Naive B cell (primary cell): ENCODE results near the gene RHBDF2. TPM values are rescaled to one million over a fixed set of nuclear protein-coding genes. Genes with fewer than 3 reads are reported as not detected.
A peak's percentile ranks its signal among the peaks of the same experiment; 100 is the strongest.

ENCODE experiments used
- ATAC-seq, 2 donors: fragments of 150-1000 bp; cut with Tn5 transposase; 2 replicates each; pipeline ENCODE4 v1.10.0; 2021; ENCODE audit warnings: low read depth in 2 of 2, mild to moderate bottlenecking in 2 of 2, moderate library complexity in 2 of 2
- DNase-seq: peaks from one replicate; pipeline ENCODE4 v3.0.0; 2022
- H3K27ac Mint-ChIP-seq, 6 donors: one replicate each; pipeline ENCODE4 v1.8.0; 2020 to 2022; ENCODE audit warnings: mild to moderate bottlenecking in 6 of 6, mixed read lengths in 6 of 6, moderate library complexity in 5 of 6, inconsistent platforms in 2 of 6
- H3K27me3 Mint-ChIP-seq, 3 donors: one replicate each; pipeline ENCODE4 v1.8.0; 2021 to 2022; ENCODE audit warnings: mixed read lengths in 3 of 3, mild to moderate bottlenecking in 1 of 3
- H3K36me3 Mint-ChIP-seq, 2 donors: one replicate each; pipeline ENCODE4 v1.8.0; 2020 to 2022; ENCODE audit warnings: mixed read lengths in 2 of 2, inconsistent platforms in 1 of 2, mild to moderate bottlenecking in 1 of 2
- H3K4me1 Mint-ChIP-seq, 3 donors: one replicate each; pipeline ENCODE4 v1.8.0; 2020 to 2022; ENCODE audit warnings: mixed read lengths in 3 of 3, inconsistent platforms in 1 of 3, mild to moderate bottlenecking in 1 of 3, moderate library complexity in 1 of 3
- H3K4me3 Mint-ChIP-seq, 8 donors: one replicate each; pipeline ENCODE4 v1.8.0; 2020 to 2022; ENCODE audit warnings: mild to moderate bottlenecking in 8 of 8, mixed read lengths in 8 of 8, moderate library complexity in 8 of 8, inconsistent platforms in 2 of 8
- H3K9me3 Mint-ChIP-seq, 7 donors: one replicate each; pipeline ENCODE4 v1.8.0; 2020 to 2022; ENCODE audit warnings: mixed read lengths in 7 of 7, mild to moderate bottlenecking in 5 of 7, inconsistent platforms in 2 of 7, moderate library complexity in 1 of 7
- polyA plus RNA-seq, 6 donors: library from polyadenylated mRNA; unstranded; fragments of 300-500 nt; fragmentation: Illumina TruSeq; gene quantifications; one replicate each; pipeline ENCODE4 v1.2.3, GENCODE V29; 2021; ENCODE audit warnings: low read depth in 6 of 6

RHBDF2 gene
- polyA plus RNA-seq, 6 donors from 2014 or later = 44.0 to 148 (median 51.7) TPM

DNA sequence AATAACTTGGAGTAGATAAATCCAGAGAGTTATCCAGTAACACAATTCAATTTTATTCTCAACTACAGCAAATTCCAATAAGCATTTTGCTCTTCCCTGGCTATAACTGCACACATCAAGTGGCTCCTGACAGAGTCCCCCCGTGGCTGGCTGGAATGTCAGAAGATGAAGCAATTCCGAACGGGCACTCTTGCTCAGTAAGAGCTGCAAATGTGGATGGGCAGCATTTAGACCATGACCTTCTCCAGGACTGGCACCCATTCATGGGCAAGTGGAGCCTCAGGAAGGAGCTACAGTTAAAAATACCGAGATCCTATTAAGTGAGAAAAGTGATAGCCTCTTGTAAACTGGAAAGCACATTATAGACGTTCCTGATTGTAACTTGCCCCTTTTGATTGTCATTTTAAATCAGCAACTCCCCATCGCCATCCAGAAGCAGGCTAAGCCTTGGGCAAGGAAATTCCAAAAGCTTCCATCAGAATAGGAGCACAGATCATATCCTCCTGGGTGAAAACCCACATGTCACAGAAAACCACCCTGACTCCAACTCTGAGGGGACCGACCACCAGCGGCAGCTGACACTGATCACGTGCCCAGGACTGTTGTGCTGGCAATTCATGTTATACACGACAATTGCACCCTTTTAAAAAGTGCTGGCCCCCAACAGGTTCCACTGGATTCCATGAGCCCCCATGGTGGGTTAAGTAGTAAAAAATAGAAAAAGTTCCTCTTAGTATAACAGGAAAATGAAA is 55.4 kb downstream of the RHBDF2 start:
- Mint-ChIP-seq H3K4me3 (peak overlapping the region in 4 of 8 donors; percentile 17 to 62 (median 37)), H3K9me3 (no peaks in the 10 kb centered on the region), H3K27me3 (no peaks in the 10 kb centered on the region), H3K36me3 (no peaks in the 10 kb centered on the region), H3K4me1 (peaks cover 81 to 95% (median 94%) of the 10 kb centered on the region in 3 donors), H3K27ac (peak overlapping the region in 2 of 6 donors; percentile 27 to 54)
- no peak for ATAC-seq
- no peak for DNase-seq

DNA sequence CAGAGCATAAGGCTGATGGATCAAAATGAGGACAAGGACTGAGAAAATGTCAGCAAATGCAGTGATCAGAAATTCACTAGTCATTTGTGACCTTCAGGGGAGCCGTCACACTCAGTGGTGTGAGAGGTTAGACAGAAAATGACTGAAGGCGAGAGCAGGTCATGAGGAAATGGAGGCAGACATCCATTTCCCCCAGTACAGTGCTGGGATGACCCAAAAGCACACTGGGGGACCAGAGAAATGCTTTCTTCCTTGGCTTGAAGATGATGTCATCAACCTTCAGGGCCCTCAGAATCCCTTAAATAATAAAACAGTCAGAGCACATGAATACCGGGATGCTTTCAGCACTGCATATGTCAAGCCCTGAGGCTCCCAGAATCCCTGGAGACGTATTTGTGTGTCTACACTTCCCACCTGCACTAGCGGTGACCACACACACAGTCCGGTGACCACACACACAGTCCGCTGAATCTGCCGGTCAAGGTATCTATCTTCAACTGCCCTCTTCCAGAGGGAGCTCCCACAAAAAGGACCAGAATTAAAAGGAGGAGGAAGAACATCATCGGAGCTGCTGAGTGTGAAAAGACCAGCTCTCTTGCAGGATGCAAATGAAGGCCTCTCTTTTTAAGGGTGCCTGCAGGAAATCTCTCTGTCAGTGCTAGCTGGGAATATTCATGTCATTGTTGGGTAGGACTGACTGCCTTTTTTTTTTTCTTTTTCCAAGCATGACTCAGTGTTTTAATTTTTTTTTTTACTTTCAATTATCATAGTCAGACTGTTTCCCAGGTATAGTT is 56.5 kb downstream of the RHBDF2 start:
- no peak for ATAC-seq
- peak overlapping the region in 7 of 8 donors; percentile 7 to 64 (median 40) for H3K4me3 Mint-ChIP-seq
- no peaks in the 10 kb centered on the region for H3K27me3 Mint-ChIP-seq
- H3K27ac Mint-ChIP-seq = peak overlapping the region in 4 of 6 donors; percentile 28 to 69 (median 54)
- H3K36me3 Mint-ChIP-seq = no peaks in the 10 kb centered on the region
- no peak for DNase-seq
- no peaks in the 10 kb centered on the region for H3K9me3 Mint-ChIP-seq
- H3K4me1 Mint-ChIP-seq = peaks cover 87 to 96% (median 94%) of the 10 kb centered on the region in 3 donors

DNA sequence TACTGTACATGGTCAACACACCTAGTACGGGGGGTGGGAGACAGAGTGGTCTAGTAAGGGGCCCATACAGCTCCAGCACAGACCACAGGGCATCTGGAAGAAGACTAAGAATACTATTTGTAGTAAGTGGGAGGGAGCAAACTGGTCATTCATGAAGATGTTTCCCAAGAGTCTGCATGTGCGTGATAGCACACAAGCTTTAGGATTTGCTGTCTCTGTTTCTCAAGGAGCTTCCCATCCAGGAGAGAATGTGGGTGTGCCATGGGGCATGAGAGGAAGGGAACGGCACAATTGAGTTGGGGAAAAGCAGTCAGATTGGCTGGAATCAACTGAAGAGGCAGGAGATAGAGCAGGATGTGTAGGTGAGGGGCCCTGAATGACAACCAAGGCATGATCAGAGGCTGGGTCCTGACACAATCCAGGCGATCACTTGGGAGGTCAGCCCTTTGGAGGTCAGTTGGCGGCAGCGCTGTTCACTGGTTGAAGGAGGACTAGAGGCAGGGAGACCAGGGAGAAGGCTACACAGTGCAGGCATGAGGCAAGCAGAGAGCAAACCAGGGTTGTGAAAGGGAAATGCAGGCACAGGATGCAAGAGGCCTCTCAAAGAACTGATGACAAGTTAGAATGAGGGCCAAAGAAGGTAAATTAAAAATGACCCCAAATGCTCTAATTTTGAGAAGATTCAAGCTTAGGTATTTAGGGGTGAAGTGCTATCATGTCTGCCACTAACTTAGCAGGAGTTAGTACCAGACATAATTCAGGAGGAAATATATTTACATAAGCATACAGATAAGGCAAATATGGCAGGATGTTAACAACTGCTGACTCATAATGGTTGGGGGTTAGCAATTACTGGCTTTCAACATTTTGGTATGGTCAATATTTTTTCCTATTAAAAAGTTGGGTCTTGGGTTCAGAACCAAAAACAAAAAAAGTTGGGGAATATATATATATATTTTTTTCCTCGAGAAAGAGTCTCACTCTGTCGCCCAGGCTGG is 58.6 kb downstream of the RHBDF2 start:
- H3K9me3 Mint-ChIP-seq = no peaks in the 10 kb centered on the region
- no peaks in the 10 kb centered on the region for H3K27me3 Mint-ChIP-seq
- ATAC-seq (no peak), DNase-seq (no peak)
- H3K36me3 Mint-ChIP-seq = no peaks in the 10 kb centered on the region
- peak overlapping the region in 3 of 6 donors; percentile 52 to 60 (median 56) for H3K27ac Mint-ChIP-seq
- H3K4me1 Mint-ChIP-seq = peaks cover 90 to 99% (median 94%) of the 10 kb centered on the region in 3 donors
- peak overlapping the region in 3 of 8 donors; percentile 37 to 75 (median 73) for H3K4me3 Mint-ChIP-seq

DNA sequence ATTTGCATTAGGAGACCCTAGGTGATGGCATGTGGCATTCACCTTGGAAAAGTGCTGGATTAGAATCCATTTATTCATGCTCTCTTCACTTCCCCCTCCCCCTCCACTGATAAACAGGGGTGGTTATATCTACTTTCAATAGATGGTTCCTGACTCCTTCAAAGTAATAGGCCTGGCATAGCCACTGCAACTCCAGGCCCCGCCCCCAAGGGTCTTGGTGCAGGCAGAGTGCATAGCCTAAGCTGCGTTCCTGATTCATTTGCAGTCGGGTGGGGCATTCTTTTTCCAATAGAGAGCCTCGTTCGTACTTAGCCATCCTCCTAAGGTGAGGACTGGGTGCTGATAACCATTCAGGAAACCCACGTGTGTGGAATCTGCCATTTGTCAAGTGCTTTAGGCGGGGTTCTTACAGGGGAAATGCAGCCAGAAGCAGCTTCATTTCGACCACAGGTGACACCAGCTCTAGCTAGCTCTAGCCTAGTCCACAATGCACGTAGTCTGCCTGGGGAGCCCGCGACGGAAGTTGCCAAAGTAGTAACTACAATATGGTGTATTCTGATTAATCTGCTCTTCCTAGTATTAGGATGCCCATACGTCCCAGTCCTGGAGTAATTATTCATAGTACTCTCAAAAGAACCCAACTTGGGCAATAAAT is 59.4 kb downstream of the RHBDF2 start:
- H3K27ac Mint-ChIP-seq = peak overlapping the region in 1 of 6 donors; percentile 67

DNA sequence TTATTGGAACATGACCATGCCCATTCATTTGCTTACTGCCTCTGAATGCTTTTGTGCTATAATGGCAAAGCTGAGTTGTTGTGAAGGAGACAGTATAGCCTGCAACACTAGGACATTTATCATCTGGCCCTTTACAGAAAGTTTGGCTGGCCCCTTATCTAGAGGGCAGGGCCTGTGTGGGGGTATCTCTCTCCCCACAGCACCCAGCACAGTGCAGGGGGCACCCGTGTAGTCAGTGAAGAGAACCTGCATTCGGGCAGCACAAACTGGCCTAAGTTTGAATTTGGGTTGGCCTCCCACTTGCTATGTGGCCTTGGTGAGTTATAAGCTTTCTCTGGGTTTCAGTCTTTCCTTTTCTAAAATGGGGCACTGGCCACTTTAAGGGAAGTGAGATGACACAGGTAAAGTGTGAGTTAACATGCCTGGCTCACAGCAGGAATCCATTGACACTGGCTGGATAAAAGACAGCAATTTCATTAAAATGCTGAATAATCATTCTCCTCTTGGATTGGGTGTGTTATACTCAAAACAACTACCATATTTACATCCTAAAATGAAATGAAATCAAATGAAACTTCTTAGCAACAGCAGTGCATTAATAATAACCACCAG is 60.4 kb downstream of the RHBDF2 start:
- DNase-seq = no peak
- Mint-ChIP-seq H3K4me3 (peak overlapping the region in 1 of 8 donors; percentile 9), H3K9me3 (no peaks in the 10 kb centered on the region), H3K4me1 (peaks cover 80 to 92% (median 89%) of the 10 kb centered on the region in 3 donors), H3K27ac (peak overlapping the region in 2 of 6 donors; percentile 20 to 49), H3K36me3 (no peaks in the 10 kb centered on the region), H3K27me3 (no peaks in the 10 kb centered on the region)
- ATAC-seq = no peak

More for the DNA sequence above, 59.4 kb downstream of the RHBDF2 start:
- Mint-ChIP-seq H3K4me1 (peaks cover 83 to 94% (median 92%) of the 10 kb centered on the region in 3 donors), H3K4me3 (peak overlapping the region in 3 of 8 donors; percentile 27 to 37 (median 35)), H3K27me3 (no peaks in the 10 kb centered on the region), H3K9me3 (no peaks in the 10 kb centered on the region), H3K36me3 (no peaks in the 10 kb centered on the region)
- no peak for DNase-seq
- ATAC-seq = no peak

DNA sequence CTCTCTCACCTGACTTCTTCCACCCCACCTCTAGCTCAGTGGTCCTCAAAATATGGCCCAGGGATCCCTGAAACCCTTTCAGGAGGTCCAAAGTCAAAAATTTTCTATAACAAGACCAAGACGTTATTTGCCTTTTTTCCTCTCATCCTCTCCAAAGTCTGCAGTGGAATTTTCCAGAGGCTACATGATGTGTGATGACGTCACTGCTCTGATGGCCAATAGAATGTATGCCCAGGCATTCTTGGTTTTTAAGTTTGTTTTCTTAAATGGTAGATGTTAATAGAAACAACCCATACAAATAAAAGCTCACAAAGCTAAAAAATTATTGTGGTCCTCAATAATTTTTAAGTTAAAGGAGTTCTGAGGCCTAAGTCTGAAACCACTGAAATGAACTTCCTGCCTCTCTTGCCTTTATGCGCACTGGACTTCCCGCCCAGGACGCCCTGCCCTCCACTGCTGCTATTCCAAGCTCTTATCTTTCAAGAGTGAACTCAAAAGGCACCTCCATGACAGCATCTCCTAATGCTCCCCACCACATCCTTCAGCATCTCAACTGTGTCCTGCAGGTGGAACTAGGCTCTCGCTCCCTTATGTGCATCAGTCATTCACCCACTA is 61.8 kb downstream of the RHBDF2 start:
- Mint-ChIP-seq H3K4me1 (peaks cover 78 to 91% (median 88%) of the 10 kb centered on the region in 3 donors), H3K27ac (peak overlapping the region in 1 of 6 donors; percentile 5), H3K36me3 (no peaks in the 10 kb centered on the region), H3K4me3 (peak overlapping the region in 3 of 8 donors; percentile 22 to 61 (median 51)), H3K9me3 (no peaks in the 10 kb centered on the region), H3K27me3 (no peaks in the 10 kb centered on the region)
- DNase-seq (no peak), ATAC-seq (no peak)

DNA sequence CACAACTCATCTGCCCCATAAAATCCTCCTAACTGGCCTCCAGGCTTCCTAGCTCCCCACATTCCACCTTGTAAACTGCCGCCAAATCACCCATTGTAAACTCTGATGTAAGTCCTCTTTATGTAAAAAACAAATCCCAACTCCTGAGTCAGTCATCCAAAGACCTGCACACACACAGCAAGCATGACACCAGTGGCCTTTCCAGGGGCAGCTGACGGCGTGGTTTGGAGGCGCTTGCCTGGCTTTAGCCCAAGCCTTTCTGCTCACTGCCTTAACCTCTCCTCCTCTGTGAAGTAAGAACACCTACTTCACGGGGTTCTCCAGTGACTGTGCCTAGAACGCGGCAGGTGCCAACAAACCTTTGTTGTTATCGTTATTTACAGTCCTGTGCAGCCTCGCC is 62.3 kb downstream of the RHBDF2 start:
- H3K36me3 Mint-ChIP-seq = no peaks in the 10 kb centered on the region
- DNase-seq = no peak
- H3K4me1 Mint-ChIP-seq = peaks cover 78 to 91% (median 88%) of the 10 kb centered on the region in 3 donors
- H3K9me3 Mint-ChIP-seq = no peaks in the 10 kb centered on the region
- peak overlapping the region in 1 of 6 donors; percentile 49 for H3K27ac Mint-ChIP-seq
- no peaks in the 10 kb centered on the region for H3K27me3 Mint-ChIP-seq
- H3K4me3 Mint-ChIP-seq = peak overlapping the region in 1 of 8 donors; percentile 51
- no peak for ATAC-seq

DNA sequence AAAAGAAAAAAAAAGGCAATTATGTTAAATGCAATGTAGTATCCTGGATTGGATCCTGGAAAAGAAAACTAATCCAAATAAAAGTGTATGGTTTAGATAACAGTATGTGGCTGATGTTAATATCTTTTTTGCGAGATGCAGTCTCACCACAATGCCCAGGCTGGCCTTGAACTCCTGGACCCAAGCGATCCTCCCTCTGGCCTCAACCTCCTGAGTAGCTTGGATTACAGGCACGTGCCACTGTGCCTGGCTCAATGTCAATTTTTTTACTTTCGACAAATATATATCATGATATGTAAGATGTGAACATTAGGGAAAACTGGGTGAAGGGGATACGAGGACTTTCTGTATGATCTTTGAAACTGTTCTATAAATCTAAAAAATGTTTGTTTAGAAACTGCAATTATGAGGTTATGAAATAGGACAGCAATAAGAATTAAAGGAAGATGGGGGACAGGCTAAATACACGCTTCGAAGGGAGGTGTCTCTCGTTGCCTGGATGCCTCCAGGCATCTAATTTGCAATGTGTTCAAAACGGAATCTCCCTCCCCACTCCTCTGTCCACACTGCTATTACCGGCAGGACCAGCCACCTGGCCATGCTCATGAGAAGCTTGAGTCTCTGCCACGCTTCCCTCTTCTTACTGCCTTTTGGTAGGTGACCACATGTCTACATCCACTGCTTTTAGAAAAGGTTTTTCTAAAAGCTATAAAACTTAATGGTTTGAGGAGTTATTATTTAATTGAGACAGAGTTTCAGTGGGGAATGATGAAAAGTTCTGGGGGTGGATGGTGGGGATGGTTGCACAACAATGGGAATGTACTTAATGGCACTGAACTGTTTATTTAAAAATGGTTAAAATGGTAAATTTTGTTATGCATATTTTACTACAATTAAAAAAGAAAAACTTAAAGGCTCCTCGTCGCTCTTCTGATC is 63.5 kb downstream of the RHBDF2 start:
- peak overlapping the region in 1 of 8 donors; percentile 10 for H3K4me3 Mint-ChIP-seq
- H3K9me3 Mint-ChIP-seq = no peaks in the 10 kb centered on the region
- no peaks in the 10 kb centered on the region for H3K36me3 Mint-ChIP-seq
- peak overlapping the region in 2 of 6 donors; percentile 62 to 86 for H3K27ac Mint-ChIP-seq
- DNase-seq = no peak
- H3K4me1 Mint-ChIP-seq = peaks cover 79 to 91% (median 88%) of the 10 kb centered on the region in 3 donors
- no peaks in the 10 kb centered on the region for H3K27me3 Mint-ChIP-seq
- ATAC-seq = no peak

DNA sequence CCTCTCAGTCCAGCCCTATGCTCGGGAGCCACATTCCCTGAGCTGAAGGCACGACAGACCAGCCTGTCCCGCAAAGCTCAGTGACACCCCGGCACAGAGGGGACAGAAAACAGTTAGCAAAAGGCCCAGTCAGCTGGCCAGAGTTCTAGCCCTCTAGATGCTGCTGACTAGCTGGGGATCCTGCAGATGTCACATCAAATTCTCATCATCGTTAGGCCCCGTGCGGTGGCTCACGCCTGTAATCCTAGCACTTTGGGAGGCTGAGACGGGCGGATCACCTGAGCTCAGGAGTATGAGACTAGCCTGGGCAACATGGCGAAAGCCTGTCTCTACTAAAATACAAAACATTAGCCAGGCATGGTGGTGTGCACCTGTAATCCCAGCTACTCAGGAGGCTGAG is 65.5 kb downstream of the RHBDF2 start:
- no peaks in the 10 kb centered on the region for H3K27me3 Mint-ChIP-seq
- H3K9me3 Mint-ChIP-seq = no peaks in the 10 kb centered on the region
- ATAC-seq = no peak
- H3K4me1 Mint-ChIP-seq = peaks cover 73 to 91% (median 79%) of the 10 kb centered on the region in 3 donors
- DNase-seq = no peak
- H3K4me3 Mint-ChIP-seq = no peak overlapping the region
- peak overlapping the region in 2 of 6 donors; percentile 62 to 70 for H3K27ac Mint-ChIP-seq
- H3K36me3 Mint-ChIP-seq = no peaks in the 10 kb centered on the region

DNA sequence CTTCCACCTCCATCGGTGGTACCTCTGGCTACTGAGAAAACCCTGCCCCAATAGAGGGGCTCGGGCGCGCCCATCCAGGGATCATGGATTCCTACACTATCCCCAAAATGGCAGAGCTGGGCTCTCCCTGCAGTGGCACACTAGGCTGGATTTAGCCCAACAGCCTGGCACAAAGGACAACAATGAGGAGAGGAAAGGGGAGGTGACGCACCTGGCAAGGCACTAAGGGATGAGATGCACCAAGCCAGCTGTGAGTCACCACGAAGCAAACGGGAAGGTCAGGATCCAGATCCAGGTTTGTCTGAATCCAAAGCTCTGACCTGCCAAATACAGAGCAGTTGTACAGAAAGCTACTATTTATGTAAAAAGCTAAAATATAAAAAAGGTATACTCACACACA is 66.4 kb downstream of the RHBDF2 start:
- Mint-ChIP-seq H3K27ac (peak overlapping the region in 5 of 6 donors; percentile 32 to 95 (median 69)), H3K36me3 (peaks cover 0 to 4% of the 10 kb centered on the region in 2 donors), H3K4me3 (peak overlapping the region in 3 of 8 donors; percentile 1 to 52 (median 47)), H3K9me3 (no peaks in the 10 kb centered on the region), H3K4me1 (peaks cover 70 to 93% (median 75%) of the 10 kb centered on the region in 3 donors), H3K27me3 (no peaks in the 10 kb centered on the region)
- ATAC-seq = no peak
- no peak for DNase-seq

DNA sequence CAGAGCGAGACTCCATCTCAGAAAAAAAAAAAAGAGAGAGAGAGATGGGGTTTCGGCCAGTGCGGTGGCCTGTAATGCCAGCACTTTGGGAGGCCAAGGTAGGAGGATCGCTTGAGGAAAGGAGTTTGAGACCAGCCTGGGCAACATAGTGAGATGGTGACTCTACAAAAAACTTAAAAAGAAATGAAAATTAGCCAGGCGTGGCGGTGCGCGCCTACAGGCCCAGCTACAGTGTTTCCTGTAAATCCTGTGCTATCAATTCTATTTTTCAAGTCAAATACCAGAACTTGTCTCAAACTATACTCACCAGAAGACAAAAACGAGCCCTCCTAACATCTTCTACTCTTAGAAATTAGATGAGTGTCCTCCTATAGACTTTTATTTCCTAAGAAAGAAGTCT is 67.5 kb downstream of the RHBDF2 start:
- H3K4me3 Mint-ChIP-seq = peak overlapping the region; percentile 2 to 86 (median 64)
- H3K9me3 Mint-ChIP-seq = no peaks in the 10 kb centered on the region
- H3K4me1 Mint-ChIP-seq = peaks cover 65 to 91% (median 70%) of the 10 kb centered on the region in 3 donors
- DNase-seq = no peak
- peak overlapping the region; percentile 49 to 96 (median 76) for H3K27ac Mint-ChIP-seq
- no peaks in the 10 kb centered on the region for H3K27me3 Mint-ChIP-seq
- peaks cover 0 to 6% of the 10 kb centered on the region in 2 donors for H3K36me3 Mint-ChIP-seq
- peak; percentile 61 to 64 for ATAC-seq
